Activated CD4-positive, alpha-beta T cell treated with anti-CD3 and anti-CD28 coated beads, Interleukin-2, amount 50 U/mL, for 48 hours (primary cell): Measurements from ENCODE around the gene TYMS.
A peak's percentile ranks its signal among the peaks of the same experiment; 100 is the strongest.

Source experiments
- DNase-seq, 2 experiments: peaks; one replicate each; pipeline ENCODE4 v3.0.0-alpha.2; 2020

The TYMS gene

DNA sequence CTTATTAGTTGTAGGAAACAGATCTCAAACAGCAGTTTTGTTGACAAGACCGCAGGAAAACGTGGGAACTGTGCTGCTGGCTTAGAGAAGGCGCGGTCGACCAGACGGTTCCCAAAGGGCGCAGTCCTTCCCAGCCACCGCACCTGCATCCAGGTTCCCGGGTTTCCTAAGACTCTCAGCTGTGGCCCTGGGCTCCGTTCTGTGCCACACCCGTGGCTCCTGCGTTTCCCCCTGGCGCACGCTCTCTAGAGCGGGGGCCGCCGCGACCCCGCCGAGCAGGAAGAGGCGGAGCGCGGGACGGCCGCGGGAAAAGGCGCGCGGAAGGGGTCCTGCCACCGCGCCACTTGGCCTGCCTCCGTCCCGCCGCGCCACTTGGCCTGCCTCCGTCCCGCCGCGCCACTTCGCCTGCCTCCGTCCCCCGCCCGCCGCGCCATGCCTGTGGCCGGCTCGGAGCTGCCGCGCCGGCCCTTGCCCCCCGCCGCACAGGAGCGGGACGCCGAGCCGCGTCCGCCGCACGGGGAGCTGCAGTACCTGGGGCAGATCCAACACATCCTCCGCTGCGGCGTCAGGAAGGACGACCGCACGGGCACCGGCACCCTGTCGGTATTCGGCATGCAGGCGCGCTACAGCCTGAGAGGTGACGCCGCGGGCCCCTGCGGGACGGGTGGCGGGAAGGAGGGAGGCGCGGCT is at the start of gene TYMS:
Gene TYMS, plus strand, starts transcription at position 343 of the 690 bp plus-strand sequence. Its CDS starts 90 bp downstream, at position 433.
- peak; percentile 65 to 69 for DNase-seq

DNA sequence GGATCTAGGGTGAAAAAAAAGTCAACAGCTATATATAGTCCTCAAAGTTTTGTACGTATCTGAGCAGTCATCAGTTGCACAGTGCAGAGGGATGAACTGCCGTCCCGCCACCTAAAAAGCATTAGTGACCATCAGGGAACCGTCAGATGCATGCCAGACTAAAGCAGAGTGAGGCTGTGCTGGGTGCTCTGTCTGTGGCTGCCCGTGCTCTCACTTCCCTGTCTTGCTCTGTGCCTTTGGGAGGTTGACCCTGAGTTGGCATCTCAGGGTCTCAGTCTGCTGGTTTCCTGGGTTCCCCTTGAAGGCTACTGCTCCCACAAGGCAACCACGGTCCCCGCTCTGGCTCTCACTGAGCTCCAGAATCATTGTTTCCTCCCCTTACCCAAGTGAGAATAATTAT is 49.5 kb upstream of the TYMS start:
- DNase-seq = no peak

DNA sequence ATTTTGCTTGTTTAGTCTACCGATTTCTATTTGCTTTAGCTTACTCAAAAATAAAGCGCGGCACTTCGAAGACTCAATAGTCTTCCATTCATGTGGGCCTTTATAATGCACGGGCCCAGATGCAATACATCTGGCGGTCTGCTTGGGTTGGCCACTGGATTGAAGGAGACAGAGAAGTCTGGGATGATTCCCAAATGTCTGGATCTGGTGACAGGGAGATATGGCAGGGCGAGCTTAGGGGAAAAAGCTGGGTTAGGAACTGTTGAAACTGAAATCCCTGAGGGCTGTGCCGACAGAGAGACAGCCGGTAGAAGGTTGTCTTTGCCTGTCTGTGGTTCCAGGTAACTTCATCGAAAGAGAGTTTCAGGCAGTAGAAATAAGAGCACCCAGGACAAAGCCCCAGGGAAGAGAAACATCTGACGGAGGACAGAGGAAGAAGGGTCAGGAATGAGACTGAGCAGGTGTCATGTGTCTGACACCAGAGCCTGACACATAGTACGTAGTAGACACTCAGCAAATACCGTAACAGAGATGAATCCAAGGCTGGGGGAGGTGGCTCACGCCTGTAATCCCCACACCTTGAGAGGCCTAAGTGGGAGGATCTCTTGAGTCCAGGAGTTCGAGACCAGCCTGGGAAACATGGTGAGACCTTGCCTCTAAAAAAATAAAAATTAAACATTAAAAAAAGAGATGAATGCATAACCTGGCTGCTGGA is 47.1 kb upstream of the TYMS start:
- no peak for DNase-seq

DNA sequence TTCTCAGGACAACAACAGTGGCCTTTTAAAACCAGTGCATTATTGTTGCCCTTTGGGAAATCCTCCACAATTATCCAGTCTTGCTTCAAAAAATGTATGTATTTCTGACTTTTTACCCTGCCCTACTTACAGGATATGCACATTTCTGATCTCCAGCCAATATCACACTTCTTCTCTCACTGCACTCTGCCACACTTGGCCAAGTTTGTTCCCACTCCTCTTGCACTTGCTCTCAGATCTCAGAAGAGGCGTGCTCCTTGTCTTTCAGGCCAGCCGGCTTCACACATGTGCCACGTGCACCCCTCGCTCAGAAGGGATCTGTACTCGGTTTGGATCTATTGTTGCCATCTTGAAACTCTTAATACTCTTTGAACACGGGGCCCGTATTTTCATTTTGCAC is 45.3 kb upstream of the TYMS start:
- DNase-seq = no peak

DNA sequence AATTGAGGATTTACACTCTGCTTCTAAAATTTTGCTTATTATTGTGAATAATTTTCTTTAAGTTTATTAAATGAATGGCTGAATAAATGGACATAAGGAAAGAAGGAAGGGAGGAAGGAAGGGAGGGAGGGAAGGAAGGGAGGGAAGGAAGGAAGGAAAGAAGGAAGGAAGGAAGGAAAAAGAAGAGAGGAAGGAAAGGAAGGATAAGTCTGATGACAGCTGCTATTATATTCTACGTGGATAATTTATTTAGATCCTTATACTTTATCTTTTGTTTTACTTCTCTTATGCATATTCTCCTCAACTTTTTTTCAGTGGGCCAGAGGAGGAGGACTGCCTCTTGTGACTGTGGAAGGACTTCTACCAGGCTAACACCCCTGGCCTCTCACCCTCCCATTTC is 43.3 kb upstream of the TYMS start:
- DNase-seq = no peak

DNA sequence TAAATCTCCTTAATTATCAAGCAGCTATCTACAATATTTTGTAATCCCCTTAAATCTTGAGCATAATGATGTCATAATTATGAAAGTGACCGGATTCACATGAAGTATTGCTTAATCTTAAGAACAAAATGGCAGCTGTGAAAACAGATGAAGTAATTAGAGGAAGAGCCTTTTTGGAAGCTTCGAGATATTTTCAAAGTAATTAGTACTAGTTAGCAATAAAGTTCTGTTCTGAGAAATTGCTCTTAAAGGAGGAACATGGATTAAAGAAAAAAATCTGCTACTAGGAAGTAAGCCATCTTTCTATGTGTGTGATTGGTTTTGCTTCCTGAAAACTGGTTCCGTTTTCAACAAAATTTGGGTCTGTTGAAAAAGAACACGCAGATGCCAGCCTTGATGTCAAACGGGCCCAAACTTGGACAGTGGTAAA is 42.3 kb upstream of the TYMS start:
- no peak for DNase-seq

DNA sequence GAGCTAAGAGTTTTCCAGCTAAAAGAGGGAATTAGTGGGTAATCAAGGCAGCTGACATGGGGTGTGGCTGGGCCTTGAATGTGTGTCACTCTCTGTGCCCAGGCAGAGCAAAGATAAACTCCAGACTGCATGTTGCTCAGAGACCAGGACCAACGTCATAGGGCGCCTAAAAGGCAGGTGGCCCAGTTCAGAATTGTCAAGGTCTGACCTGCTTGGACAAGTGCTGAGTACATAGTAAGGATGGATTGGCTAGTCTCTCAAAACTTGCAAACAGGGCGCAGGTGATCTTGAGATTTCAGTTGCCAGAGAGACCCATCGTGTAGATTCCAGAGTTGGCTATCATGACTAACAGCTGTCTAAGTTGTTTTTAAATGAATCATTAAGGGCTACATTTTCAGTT is 41.7 kb upstream of the TYMS start:
- DNase-seq = no peak

DNA sequence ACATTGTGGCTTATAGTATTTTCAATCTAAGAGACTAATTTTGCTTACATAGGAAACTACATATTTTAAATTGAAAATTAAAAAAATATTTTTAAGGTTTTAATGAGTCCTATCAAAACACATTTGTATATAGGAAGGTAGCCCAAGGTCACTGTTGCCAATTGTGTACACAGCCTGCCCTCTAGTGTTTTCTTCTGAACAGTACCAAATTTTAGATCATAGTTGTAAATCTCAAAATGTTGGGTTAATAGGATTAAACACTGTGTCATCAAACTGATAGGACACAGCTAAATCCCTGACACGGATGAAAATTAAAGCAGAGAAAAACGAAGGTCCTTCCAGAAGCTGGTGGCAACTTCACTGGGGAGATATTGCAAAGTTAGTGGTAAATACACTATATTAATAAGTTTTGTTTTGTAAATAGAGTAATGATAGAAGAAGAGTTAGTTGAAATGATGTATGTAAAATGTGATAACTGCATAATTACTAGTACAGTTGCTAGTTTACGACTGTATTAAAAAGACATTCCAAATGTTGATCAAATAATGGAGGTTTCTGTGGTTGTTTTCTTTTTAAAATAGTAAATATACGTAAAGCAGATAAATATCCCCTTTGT is 41.0 kb upstream of the TYMS start:
- no peak for DNase-seq

DNA sequence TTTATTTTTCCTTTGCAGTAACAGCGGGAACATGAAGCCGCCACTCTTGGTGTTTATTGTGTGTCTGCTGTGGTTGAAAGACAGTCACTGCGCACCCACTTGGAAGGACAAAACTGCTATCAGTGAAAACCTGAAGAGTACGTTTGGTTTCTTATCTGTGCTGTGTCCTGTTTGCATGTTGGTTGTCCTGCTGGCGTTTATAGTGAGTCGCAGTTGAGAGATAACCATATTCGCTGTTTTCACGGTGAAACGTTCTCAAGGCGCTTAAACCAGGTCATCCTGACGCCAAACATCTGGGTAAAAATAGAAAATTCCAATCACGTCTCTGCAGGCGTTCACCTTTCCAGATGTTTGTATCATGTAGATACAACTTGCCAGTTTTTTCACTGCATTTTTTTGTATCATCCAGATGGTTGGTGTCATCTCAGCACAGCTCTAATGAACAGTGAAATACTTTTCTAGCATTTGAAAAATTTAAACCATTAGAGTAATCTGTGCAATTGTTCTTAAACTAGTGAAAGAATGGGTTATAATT is 39.4 kb upstream of the TYMS start:
- DNase-seq = no peak

DNA sequence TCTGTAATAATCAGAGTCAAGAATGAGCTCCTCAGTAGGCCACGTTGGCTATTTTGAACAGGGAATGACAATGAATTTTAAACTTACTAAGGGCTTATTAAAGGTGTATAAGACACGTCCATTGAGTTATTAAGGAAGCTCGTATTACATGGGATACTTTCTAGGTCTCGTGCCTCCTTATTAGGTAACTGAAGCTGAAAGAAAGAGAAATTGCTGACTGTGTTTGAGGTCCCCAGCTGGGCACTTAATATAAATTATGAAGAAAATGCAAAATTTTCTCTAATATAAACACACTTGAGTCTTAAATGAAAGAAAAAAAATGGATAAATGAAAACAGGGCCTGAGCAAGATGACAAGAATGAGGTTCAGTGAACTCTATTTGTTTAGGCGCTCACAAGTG is 38.8 kb upstream of the TYMS start:
- no peak for DNase-seq

DNA sequence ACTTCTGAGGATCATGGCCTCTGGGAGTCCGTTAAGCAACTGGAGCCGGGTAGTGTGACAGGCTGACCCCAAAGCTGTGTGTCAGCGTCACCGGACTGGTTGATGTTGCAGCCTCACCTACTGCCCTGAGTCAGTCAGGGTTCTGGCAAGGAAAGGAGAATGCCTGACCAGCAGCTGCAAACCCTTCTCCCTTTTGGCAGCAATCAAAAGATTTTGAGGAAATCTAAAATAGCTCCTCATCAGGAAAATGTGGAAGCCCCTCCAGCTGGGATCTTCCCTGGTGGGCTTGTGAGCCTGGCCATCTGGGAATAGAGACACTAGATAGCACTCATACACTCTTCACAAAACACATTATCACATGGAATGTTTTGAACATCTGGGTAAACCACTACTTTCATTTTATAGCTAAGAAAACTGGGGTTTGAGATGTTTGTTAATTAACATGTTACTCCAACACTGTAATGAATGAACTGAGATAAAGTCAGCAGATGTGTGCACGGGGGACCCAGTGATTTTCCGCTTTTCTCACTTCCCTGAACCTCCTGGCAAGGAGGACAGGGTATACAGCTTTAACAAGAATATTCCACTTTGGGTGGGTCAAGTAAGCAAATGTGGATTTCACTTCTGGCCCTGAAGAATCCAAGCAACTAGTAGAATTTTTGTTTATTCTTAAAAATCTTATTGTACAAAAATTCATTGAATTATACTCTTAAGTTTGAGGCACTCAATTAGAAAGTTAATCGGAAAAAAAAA is 36.0 kb upstream of the TYMS start:
- DNase-seq = no peak

DNA sequence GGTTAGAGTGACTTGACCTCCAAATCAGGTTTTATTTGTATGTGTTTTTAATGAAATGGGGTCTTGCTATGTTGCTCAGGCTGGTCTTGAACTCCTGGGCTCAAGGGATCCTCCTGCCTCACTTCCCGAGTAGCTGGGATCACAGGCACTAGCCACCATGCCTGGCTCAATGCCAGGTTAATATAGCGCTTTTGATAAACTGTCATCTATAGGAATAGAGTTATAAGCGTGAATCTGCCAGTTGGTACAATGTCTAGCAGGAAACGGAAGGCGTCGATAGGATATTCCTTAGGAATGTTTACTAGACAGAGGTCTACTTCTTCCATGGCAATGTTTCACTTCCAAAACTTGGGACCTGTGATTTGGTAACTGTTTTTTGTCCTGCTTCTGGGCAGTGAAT is 35.2 kb upstream of the TYMS start:
- DNase-seq = no peak

DNA sequence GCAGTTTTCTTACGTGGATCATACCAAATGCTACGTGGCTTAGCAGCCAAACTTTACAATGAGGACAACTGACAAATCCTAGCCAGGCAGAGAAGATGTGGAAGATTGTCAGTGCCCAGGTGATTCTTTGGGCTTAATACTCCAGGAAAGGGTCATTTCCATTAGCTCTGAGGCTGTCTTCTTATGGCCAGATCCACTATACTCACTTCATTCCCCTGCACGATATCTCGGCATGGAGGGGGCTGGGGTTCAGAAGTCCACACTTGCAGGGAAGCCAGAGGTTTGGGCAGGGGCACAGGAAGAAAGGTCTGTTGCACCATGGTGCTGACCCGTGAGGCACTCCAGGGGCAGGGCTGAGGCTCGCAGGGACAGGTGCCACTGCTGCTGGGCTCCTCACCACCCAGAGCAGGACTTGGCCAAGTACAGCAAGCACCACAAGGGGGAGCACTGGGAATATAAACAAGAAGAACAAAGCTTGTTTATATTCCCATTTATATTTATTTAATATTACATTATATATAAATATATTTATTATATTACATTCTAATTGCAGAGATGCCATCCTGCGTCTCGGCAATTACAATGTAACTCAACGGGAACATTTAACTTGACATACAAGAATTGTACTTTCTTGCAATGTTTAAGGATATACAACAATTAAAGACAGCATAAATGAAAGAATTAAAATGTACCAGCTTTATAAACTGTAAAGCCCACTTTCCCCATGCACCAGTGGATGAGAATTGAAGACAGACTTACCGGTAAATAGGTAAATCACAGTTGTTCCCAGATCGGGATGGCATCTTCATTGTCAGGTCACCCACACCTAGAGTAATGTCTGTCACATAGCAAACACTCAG is 33.5 kb upstream of the TYMS start:
- peak; percentile 68 to 76 for DNase-seq

DNA sequence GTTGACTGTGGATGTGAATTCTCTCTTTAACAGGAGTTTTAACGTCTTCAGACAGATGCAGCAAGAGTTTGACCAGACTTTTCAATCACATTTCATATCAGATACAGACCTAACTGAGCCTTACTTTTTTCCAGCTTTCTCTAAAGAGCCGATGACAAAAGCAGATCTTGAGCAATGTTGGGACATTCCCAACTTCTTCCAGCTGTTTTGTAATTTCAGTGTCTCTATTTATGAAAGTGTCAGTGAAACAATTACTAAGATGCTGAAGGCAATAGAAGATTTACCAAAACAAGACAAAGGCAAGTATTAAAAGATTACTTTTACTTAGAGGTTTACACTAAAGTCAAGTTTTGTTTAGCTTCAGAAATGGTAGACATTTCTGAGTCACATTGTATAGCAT is 30.2 kb upstream of the TYMS start:
- DNase-seq = no peak

DNA sequence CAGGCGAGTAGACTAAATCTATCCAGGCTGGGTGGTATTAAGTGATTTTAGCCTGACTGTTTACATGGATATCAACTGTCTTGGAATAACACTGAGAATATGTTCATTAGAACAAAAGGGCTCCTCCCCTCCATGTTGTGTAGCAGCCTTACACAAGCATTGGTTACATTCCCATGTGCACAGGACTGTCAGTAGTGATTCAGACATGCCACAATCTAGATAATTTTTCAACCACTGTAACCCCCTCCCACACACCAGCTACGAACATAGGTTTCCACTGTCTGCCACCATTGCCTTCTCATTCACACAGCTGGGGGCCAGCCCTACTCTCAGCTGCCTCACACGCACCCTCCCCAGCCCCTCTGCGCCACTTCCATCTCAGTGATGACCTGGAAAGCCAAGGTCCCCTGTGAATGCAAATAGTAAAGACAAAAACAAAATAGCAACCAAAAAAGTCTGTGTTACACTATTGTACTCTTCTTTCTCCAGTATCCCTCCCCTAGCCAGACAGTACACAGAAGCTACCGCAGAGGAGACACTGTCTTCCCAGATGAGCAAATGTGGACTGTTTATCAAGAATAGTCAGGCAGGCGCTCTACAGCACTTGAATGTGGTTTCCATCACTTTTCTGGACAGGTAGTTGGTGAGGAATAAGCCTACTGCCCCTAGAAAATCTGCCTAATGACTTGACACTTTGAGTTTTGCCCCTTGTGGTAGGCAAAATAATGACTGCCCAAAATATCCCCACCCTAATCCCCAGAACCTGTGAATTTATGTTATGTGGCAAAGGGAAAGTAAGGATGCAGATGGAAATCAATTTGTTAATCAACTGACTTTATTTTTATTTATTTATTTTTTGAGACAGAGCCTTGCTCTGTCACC is 27.9 kb upstream of the TYMS start:
- peak in 1 of 2 experiments; percentile 8 for DNase-seq

DNA sequence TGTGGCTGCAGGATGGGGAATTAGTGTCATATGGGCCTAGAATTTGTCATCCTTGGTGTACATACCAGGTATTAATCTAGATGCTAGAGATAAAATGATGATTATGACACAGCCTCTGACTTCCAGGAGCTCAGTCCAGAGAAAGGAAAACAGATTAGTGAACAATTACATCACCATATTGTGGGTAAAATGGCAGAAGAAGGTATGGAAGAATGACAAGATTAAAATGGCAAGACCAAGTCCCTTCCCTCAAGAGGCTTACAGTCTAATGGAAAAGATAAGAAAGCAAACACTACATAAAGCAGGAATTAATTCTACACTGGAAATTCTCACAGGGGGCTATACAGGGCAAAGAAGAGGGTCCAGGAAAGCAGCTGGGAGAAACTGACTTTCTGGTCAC is 25.9 kb upstream of the TYMS start:
- no peak for DNase-seq

DNA sequence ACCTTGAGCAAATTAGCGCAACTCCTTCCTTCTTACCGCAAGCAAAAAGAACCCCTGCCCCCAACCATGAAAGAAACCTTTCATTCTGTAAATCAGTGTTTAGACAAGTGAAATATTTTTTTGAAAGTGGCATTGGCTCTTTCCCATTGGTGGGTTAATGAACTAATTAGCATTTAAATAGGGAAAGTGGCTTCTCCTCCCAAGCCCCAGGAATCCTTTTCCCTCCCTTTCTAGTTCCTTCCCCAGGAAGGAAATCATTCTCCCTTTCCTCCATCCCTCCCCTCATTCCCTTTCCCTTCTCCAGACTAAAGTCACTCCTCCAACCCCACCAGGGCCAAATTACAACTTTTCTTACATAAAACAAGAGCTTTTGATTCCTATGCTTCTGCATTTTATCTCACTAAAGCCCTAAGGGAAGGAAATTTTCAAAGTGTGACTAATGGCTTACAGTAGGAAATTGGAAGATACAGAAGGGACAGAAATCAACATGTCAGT is 22.9 kb upstream of the TYMS start:
- no peak for DNase-seq

DNA sequence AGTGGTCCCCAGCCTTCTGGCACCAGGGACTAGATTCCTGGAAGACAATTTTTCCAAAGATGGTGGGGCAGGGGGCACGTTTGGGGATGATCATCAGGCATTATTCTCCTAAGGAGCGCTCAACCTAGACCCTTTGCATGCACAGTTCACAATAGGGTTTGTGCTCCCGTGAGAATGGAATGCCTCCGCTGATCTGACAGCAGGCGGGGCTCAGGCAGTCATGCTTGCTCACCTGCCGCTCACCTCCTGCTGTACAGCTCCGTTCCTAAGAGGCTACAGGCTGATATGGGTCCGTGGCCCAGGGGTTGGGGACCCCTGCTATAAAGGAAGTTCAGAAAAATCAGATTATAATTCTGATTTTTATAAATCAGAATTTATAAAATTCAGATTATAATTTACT is 22.3 kb upstream of the TYMS start:
- no peak for DNase-seq

DNA sequence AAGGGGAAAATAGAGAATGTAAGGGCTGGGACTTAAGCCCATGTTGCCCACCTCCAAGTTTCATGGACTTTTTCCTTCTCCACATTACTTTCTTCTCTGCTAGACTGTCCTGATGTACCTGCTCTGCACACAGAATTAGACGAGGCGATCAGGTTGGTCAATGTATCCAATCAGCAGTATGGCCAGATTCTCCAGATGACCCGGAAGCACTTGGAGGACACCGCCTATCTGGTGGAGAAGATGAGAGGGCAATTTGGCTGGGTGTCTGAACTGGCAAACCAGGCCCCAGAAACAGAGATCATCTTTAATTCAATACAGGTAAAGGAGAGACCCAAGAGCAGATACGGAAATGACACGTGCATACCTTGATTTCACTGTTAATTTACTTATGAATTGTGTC is 16.2 kb upstream of the TYMS start:
- DNase-seq = no peak

DNA sequence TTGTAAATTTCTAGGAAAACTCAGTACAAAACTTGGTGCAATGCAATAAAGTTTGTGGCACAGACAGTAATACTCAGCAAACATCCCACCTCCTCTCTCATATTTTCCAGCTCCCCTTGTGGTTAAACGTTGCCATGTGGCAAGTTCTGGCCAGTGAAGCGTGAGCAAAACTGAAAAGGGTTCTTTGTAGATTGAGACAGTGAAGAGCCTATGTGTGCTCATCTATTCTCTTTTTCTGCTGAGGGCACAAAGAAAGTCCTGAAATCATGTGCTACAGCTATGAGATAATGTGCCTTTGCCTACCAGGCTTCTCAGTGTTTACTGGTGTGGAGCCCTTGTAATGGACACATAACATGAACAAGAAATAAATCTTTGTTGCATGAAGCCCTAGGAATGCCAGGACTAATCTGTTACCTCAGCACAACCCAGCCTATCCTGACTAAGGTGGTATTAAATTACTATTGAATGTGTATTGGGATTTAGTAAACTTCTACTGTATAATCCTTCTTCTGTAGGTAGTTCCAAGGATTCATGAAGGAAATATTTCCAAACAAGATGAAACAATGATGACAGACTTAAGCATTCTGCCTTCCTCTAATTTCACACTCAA is 13.0 kb upstream of the TYMS start:
- DNase-seq = no peak

DNA sequence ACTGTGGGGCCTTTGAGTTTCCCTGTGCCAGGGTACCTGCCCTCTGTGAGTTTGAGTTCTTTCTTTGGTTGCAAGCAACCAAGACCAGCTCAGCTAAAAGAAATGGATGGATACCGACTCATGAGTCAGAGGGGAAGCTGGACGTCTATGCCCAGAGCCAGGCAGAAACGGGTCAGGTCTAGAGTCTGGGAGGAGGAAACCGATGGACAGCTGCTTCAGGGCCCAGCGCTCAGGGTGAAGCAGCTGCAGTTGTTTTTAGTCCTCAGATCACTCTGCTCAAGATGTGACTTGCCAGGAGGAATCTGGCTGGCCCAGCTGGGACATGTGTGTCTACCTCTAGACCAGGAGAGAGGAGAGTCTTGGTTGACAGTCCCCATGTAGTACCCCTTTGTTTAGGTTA is 10.1 kb upstream of the TYMS start:
- no peak for DNase-seq
